IPS-NIHi7 (cell line): ENCODE data around the gene ZMYND11.
"Not testable (repeated sequence)": the region's sequence is repeated elsewhere in the genome, so short reads cannot be mapped to it uniquely, and the experiment has no call there.

Source experiments
- DNase-seq: peaks from one replicate; pipeline ENCODE4 v3.0.0; 2012; ENCODE audit warnings: mixed read lengths; ENCODE audit errors: extremely low spot score

Gene ZMYND11

GRCh38 chr10:244227-244626 lies 109.0 kb downstream of the ZMYND11 start:
- DNase-seq: no peak

GRCh38 chr10:246431-246830 lies 111.2 kb downstream of the ZMYND11 start:
- no peak for DNase-seq

GRCh38 chr10:247480-247879 lies 112.2 kb downstream of the ZMYND11 start:
- DNase-seq: no peak

- DNase-seq: no peak
Measured at GRCh38 chr10:248307-248706, 113.1 kb downstream of the ZMYND11 start.

GRCh38 chr10:251982-252582 lies 116.8 kb downstream of the ZMYND11 start:
- no peak for DNase-seq

- no peak for DNase-seq
Measured at GRCh38 chr10:260819-261429, 125.7 kb downstream of the ZMYND11 start.

GRCh38 chr10:264160-265073 lies 129.2 kb downstream of the ZMYND11 start:
- not testable (repeated sequence) for DNase-seq

GRCh38 chr10:265074-265440 lies 129.8 kb downstream of the ZMYND11 start:
- DNase-seq: not testable (repeated sequence)

GRCh38 chr10:265816-266588 lies 130.7 kb downstream of the ZMYND11 start:
- not testable (repeated sequence) for DNase-seq

GRCh38 chr10:266974-267425 lies 131.7 kb downstream of the ZMYND11 start:
- no peak for DNase-seq

GRCh38 chr10:267705-268104 lies 132.4 kb downstream of the ZMYND11 start:
- no peak for DNase-seq

GRCh38 chr10:269440-270074 lies 134.3 kb downstream of the ZMYND11 start:
- no peak for DNase-seq

GRCh38 chr10:271201-271600 lies 135.9 kb downstream of the ZMYND11 start:
- no peak for DNase-seq

GRCh38 chr10:271722-272121 lies 136.5 kb downstream of the ZMYND11 start:
- no peak for DNase-seq

GRCh38 chr10:273088-273487 lies 137.8 kb downstream of the ZMYND11 start:
- DNase-seq: no peak

GRCh38 chr10:274866-275265 lies 139.6 kb downstream of the ZMYND11 start:
- DNase-seq: no peak

- no peak for DNase-seq
Measured at GRCh38 chr10:275680-276079, 140.4 kb downstream of the ZMYND11 start.

- DNase-seq: no peak
Measured at GRCh38 chr10:277963-278362, 142.7 kb downstream of the ZMYND11 start.

GRCh38 chr10:278707-279106 lies 143.5 kb downstream of the ZMYND11 start:
- DNase-seq: no peak

GRCh38 chr10:279232-279631 lies 144.0 kb downstream of the ZMYND11 start:
- no peak for DNase-seq

- peak; percentile 39 for DNase-seq
Measured at GRCh38 chr10:279655-280054, 144.4 kb downstream of the ZMYND11 start.
